Activated CD4-positive, alpha-beta T cell treated with anti-CD3 and anti-CD28 coated beads, Interleukin-2, Interleukin-6, amounts not matched to agents 100 ng/mL and 50 ng/mL, durations not matched to agents 16 hours and 8 hours (primary cell): Measurements from ENCODE around the gene NME9.
"Not testable (repeated sequence)": the region's sequence is repeated elsewhere in the genome, so short reads cannot be mapped to it uniquely, and the experiment has no call there.

Experiments used
- DNase-seq: peaks from one replicate; pipeline ENCODE4 v3.0.0-alpha.2; 2020

Gene NME9

GRCh38 chr3:138329127-138329983, at the start of gene NME9:
Gene NME9, minus strand, starts transcription at chr3:138329851. Its CDS starts 516 bp downstream, at chr3:138329335.
- peak; percentile 91 for DNase-seq

DNA sequence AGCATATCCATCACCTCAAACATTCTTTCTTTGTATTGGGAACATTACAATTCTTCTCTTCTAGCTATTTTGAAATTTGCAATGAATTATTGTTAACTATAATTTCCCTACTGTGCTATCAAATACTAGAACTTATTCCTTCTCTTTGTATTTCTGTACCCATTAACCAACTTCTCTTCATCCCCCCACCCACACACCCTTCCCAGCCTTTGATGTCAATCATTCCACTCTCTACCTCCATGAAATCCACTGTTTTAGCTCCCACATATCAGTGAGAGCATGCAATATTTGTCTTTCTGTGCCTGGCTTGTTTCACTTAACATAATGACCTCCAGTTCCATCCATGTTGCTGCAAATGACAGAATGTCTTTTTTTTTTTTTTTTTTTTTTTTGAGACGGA, 49.3 kb upstream of the NME9 start:
- DNase-seq, result no peak

DNA sequence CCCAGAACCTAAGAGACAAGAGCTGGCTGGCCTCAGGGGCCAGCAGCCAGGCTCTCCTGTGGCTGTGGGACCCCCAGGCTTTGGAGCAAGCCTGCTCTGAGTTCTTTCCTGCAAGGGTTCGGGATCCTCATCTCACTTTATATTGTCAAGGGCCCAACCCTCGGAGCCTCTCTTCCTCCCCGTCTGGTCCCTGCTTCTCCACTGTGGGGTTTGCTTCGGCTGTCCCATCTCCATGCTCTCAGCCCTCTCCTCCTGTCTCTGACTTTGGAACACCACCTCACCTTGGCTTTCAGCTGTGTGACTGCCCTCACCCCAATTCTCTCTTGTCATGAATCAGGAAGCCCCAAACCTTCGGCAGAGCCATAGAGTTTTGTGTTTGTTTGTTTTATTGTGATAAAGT, 48.7 kb upstream of the NME9 start:
- DNase-seq, result no peak

DNA sequence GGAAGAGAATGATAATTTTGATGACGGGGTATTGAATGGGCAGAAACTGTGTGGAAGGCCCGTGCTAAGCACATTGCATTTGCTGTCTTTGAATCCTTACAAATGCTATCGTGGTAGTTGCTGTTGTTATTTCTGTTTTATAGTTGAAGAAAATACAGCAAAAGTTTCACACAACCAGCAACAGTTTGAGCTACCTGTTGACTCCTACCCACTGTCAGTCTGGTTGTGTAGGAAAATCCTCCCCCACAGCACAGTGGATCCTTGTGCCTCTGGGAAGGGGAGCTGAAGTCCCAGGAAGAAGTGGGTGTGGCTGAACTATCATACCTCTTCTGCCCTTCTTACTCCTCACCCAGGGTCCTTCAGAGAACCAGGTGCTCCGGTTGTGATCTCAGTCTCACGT, 48.2 kb upstream of the NME9 start:
- no peak for DNase-seq

DNA sequence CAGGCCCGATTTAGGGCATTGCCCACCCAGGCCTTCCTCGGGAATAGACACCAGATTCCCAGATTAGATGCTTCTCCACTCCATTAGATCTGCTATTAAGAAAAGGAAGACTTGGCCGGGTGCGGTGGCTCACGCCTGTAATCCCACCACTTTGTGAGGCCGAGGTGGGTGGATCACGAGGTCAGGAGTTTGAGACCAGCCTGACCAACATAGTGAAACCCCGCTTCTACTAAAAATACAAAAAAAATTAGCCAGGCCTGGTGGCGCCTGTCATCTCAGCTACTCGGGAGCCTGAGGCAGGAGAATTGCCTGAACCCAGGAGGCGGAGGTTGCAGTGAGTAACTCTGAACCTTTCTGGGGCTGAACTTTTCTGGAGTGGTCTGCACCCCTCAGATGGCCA, 47.6 kb upstream of the NME9 start:
- DNase-seq, result not testable (repeated sequence)

DNA sequence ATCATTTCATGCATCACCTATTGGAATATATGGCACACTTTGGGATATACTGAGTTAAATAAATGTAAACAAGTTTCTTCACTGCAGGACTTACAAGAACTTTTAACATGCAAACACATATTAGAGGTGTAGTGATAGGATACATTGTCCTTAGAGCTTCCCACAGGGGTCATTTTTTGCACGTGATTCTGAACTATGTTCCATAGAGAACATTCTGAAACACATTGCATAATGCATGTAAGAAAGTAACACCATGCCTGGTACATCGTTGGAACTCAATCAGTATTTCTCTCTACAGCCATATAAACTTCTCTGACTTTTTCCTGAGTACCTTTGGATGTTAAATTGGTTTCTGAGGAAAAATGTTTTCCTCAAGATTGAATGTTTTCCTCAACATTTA, 47.0 kb upstream of the NME9 start:
- DNase-seq, result no peak

GRCh38 chr3:138375447-138375846, 45.8 kb upstream of the NME9 start:
- no peak for DNase-seq

DNA sequence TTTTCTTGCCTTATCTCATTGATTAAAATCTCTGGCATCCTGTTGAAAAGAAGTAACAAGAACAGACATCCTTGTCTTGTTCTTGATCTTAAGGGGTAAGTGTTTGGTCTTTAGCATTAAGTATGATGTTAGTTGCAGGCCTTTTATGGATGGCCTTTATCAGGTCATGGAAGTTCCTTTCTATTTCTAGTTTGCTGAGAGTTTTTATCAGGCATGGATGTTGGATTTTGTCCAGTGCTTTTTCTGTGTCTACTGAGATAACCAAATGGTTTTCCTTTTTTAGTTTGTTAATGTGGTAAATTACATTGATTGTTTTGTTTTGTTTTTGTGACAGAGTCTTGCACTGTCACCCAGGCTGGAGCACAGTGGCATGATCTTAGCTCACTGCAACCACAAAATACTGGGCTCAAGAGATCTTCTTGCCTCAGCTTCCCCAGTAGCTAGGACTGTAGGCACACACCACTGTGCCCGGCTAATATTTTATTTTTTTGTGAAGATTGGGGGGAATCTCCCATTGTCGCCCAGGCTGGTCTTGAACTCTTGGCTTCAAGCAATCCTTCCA, 45.0 kb upstream of the NME9 start:
- DNase-seq, result no peak

DNA sequence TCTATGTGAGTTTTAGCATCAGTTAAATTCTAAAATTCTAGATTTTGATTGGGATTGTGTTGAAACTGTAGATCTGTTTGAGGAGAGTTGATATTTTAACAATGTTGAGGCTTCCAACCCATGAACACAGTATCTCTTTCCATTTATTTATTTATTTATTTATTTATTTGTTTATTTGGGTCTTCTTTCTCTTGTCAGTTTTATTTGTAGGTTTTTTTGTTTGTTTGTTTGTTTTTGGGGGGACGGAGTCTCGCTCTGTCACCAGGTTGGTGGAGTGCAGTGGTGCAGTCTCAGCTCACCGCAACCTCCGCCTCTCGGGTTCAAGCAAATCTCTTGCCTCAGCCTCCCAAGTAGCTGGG, 44.1 kb upstream of the NME9 start:
- DNase-seq, result no peak

GRCh38 chr3:138373087-138373735, 43.6 kb upstream of the NME9 start:
- no peak for DNase-seq

DNA sequence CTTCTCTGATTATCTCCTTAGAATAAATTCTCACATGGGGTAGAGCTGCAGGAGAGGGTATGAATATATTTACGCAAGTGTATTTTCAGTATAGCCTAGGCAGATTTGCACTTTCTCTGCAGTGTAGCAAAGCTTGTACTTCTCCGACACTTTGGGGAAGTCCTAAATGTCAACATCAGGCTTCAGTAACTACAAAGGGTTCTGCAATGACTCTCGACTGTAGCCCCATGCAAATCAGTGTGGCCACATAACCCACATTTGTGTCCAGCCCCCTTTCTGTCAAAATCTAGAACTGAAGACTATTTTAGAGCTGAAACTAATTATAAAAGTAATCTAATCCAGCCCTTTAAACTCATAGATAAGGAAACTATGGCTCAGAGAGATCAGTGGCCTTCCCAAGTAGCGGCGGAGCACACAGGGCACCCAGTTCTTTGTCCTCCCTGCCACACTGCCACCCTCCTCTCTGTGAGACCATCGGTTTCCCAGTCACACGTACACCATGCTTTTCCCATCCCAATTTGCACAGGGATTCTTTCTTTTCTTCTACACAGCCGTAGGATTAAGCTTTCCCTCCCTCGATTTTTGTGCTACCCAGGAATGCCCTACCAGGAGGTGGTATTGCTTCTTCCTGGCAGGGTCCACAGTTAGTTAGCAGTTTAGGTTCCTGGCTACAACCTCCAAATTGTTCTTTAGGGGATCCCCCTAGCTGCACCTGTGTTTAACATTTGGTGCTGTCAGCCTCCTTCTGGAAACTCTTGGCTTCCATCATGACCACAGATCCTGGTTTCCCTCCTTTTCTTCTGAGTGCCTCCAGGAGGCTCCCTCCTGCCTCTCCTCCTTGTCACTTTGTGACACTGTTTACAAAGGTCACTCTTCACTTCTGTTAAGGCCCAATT, 41.7 kb upstream of the NME9 start:
- peak; percentile 48 for DNase-seq

DNA sequence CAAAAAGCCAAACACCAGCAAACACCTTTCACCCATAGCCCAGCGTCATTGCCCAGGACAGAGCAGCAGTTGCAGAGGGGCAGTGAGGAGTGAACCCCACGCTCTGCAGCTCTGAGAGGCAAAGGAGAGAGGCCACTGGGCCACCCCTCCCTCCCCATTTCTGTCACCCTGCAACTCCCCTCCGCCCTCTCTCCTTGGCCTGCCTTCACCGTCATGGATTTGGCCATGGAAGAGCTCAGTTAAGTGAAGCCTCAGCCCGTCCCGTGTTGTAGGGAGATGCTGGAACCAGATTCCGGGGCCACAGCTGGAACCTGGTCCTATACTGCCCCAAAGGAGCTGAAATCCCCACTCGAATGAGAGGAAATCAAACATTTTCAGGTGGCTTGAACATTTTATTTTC, 40.7 kb upstream of the NME9 start:
- no peak for DNase-seq

DNA sequence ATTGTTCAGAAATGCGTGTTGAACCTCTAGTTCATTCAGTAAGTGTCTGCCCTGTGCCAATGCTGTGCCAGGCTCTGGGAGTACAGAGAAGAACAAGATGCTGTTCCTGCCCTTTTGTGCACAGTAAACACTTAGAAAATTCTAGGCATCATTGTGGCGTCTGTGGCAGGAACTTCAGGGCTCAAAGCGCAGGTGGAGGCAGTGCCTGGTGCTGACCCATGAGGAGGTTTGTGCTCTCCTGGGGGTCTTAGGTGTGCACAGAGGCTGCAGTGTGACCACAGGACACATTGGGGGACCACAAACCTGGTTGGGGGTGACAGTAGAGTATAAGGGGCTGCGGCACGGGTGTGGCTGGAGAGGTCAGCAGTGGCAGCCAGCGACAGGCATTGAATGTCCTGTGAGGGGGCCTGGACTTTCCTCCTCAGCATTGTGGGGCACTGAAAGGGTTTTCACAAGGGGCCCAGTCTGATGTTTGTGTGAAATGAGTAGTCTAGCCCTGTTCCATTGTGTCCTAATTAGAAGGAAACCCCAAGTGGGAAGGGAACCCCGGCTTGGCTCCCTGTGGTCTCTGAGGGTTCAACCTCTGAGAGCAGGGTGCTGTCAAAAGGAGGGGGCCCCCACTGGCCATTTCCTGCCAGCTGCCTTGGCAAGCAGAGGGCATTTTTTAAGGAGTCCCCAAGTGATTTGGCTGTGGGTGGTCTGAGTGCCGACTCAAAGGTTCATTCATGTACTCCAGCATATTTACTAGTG, 39.7 kb upstream of the NME9 start:
- no peak for DNase-seq

DNA sequence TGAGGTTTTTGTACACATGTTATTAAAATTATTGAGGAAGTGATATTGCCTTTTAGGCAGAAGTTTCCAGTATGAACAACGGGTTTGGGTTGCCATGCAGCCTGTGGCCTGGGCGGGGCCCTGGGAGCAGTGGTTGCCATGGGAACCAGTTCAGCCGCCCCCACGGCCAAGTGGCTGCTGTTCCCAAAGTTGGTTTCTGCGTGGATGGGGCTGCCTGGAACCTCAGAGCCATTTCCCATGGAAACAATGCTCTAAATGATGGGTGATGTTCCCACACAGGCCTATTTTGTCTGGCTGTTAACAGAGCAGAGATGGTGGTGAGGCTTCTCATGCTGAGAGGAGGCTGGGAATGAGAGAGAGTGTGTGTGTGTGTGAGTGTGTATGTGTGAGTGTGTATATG, 38.3 kb upstream of the NME9 start:
- DNase-seq, result no peak

- no peak for DNase-seq
Observed at GRCh38 chr3:138367326-138367850, 37.7 kb upstream of the NME9 start.

DNA sequence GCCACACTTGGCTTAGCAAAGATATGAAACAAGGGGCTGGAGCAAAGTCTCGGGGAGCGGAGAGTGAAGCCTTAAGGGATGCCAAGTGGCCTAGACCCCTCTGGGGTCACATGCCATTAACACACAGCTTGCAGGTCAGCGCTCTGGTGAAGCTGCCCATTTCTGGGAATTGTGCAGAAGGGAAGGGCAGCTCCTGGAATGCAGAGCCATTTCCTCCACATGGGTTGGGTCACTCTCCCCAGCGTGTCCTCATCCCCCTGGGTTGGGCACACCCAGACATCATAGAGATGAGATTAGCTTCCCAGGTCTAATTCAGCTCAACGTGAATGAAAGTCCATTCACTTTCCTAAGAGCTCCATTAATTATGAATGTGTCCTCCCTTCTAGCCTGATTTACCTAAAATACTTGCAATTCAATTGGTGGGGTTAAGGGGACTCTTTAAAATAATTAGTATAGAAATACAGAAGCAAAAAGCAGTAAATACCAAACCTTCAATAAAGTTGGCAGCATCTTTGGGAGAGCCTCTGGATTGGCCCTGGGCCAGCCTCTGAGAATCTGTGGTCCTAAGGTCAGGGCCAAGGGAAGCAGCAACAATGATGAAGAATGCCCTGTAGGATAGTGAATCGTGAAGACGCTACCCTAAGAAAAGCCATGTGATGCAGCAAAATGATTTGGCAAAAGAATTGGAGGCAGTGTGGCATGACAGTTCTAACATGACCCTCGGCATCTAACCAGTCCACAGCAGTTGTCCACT, 36.5 kb upstream of the NME9 start:
- no peak for DNase-seq

DNA sequence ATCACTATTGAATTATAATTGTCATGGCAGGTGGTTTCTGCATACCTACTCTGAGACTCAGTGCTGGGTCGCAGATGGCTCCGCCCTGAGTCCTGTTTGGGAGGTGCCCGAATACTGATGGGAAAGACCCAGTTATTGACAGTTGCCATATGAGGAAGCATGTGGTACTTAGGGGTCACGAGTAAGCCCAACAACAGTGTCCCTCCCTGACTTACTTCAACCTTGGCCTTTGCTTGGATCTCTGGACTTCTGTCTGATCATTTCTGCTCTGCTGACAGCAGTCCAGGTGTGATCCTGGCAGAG, 35.6 kb upstream of the NME9 start:
- DNase-seq, result no peak

- DNase-seq, result no peak
Observed at GRCh38 chr3:138364356-138365252, 35.0 kb upstream of the NME9 start.

GRCh38 chr3:138363322-138363721, 33.7 kb upstream of the NME9 start:
- DNase-seq, result no peak

GRCh38 chr3:138362538-138362937, 32.9 kb upstream of the NME9 start:
- DNase-seq, result no peak

DNA sequence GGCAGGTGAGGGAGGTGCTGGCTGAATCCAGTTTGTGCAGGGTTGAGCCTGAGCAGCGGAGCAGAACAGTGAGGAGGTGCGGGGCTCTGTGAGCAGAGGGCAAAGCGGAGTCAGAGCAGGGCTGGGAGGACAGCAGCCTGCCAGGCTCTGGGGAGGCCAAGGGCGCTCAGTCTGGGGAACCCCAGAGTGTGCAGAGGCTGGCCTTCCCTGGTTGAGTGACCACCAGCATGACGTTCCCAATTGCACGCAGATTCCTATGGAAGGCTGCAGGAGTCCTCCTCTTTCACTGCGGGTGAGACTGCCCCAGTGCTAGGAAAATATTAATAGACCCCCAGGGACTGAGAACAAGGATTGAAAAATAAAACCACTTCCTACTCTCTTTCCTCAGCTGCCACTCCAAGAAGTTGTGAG, 31.9 kb upstream of the NME9 start:
- DNase-seq, result no peak
